CD8-positive, alpha-beta memory T cell (primary cell): Measurements from ENCODE around the gene DNAJB4. TPM values are rescaled to one million over a fixed set of nuclear protein-coding genes. Genes with fewer than 3 reads are reported as not detected.

Experiments used
- CTCF ChIA-PET: fragments of 350-600 bp; sonication (Branson Sonifier 250); formaldehyde crosslinking; loops from one replicate; lab custom pipeline; 2021; ENCODE audit warnings: antibody characterized with exemption; lab: Charles Lee
- POLR2A ChIA-PET: fragments of 350-600 bp; sonication (Branson Sonifier 250); formaldehyde crosslinking; loops from one replicate; lab custom pipeline; 2021; ENCODE audit warnings: antibody characterized with exemption; lab: Charles Lee
- DNase-seq, 5 donors: peaks; one replicate each; pipeline versions ENCODE4 v3.0.0 to v3.0.0-alpha.2; 2020 to 2022; ENCODE audit warnings: mixed read lengths in 1 of 5
- H3K27ac ChIP-seq: one replicate; pipeline ENCODE4 v1.7.0; 2013; ENCODE audit warnings: low read depth, mild to moderate bottlenecking, low read length, moderate library complexity
- H3K27me3 ChIP-seq: 2 replicates; pipeline ENCODE4 v1.7.0; 2013; ENCODE audit warnings: low read length, mild to moderate bottlenecking; ENCODE audit not compliant: insufficient read depth, poor library complexity, severe bottlenecking
- H3K36me3 ChIP-seq: 2 replicates; pipeline ENCODE4 v1.7.0; 2013; ENCODE audit warnings: mild to moderate bottlenecking, low read length, moderate library complexity; ENCODE audit not compliant: insufficient read depth
- H3K4me1 ChIP-seq: 2 replicates; pipeline ENCODE4 v1.7.0; 2013; ENCODE audit warnings: mild to moderate bottlenecking, low read length, moderate library complexity; ENCODE audit not compliant: insufficient read depth
- H3K4me3 ChIP-seq: 2 replicates; pipeline ENCODE4 v1.7.0; 2013; ENCODE audit warnings: mild to moderate bottlenecking, low read length
- H3K9me3 ChIP-seq: 2 replicates; pipeline ENCODE4 v1.7.0; 2013; ENCODE audit warnings: mild to moderate bottlenecking, low read length
- H3K27ac Mint-ChIP-seq, 8 donors: one replicate each; pipeline ENCODE4 v1.8.0; 2020 to 2021; ENCODE audit warnings: mixed read lengths in 8 of 8, mild to moderate bottlenecking in 6 of 8, inconsistent platforms in 3 of 8, moderate library complexity in 3 of 8
- H3K27me3 Mint-ChIP-seq, 2 donors: one replicate each; pipeline ENCODE4 v1.8.0; 2020 to 2021; ENCODE audit warnings: mixed read lengths in 2 of 2, mild to moderate bottlenecking in 1 of 2, moderate library complexity in 1 of 2
- H3K36me3 Mint-ChIP-seq, 3 donors: one replicate each; pipeline ENCODE4 v1.8.0; 2020 to 2021; ENCODE audit warnings: mixed read lengths in 3 of 3, inconsistent platforms in 1 of 3, mild to moderate bottlenecking in 1 of 3
- H3K4me1 Mint-ChIP-seq, 3 donors: one replicate each; pipeline ENCODE4 v1.8.0; 2020 to 2021; ENCODE audit warnings: mixed read lengths in 3 of 3, inconsistent platforms in 1 of 3, mild to moderate bottlenecking in 1 of 3
- H3K4me3 Mint-ChIP-seq, 7 donors: one replicate each; pipeline ENCODE4 v1.8.0; 2020 to 2021; ENCODE audit warnings: mixed read lengths in 7 of 7, mild to moderate bottlenecking in 6 of 7, moderate library complexity in 4 of 7, inconsistent platforms in 2 of 7
- H3K9me3 Mint-ChIP-seq, 5 donors: one replicate each; pipeline ENCODE4 v1.8.0; 2020 to 2022; ENCODE audit warnings: mixed read lengths in 5 of 5, mild to moderate bottlenecking in 3 of 5, moderate library complexity in 2 of 5, inconsistent platforms in 1 of 5
- polyA plus RNA-seq: library from polyadenylated mRNA; unstranded; fragments of 300-500 nt; fragmentation: Illumina TruSeq; gene quantifications from one replicate; pipeline ENCODE4 v1.2.3, GENCODE V29; 2021
- total RNA-seq, 2 experiments: library from RNA; stranded (reverse); gene quantifications; one replicate each; pipeline ENCODE4 v1.2.3, GENCODE V29; 2021

DNAJB4 gene
- total and polyA plus RNA-seq, 3 experiments from 2014 or later = 5.3 to 10.6 (median 8.1) TPM

- CTCF ChIA-PET = interaction anchor here (1.3 to 3.9 kb wide), 5 partner anchors 10 to 109 kb away, joined by 4 to 27 read pairs (median 5); partner anchors contain the start of gene FUBP1
Measured at GRCh38 chr1:78005448-78005722, 646 bp downstream of the DNAJB4 start.

DNA sequence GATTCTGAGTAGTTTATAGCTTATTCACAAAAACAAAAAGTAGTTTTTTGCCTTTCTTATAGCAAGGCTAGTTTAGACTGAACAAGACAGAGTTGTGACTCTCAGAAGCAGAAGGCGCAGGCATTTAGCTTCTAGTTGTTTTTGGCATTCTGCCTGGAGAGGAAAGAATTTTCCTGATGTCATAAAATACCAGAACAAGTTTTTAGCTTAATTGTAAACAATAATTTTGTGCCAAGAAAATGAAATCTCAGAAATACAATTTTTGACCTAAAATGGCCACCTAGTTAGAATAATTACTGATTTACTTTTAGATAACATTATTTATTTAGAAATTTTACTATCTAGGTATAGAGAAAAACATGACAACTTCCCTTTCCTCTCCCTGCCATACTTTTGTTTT lies 1.0 kb downstream of the DNAJB4 start:
- H3K9me3 ChIP-seq = no peaks in the 10 kb centered on the region
- H3K27ac ChIP-seq = peak overlapping the region; percentile 92
- Mint-ChIP-seq H3K36me3 (peaks cover 0 to 8% (median 0%) of the 10 kb centered on the region in 3 donors), H3K4me1 (peaks cover 26 to 69% (median 63%) of the 10 kb centered on the region in 3 donors), H3K9me3 (peaks cover 0 to 2% (median 0%) of the 10 kb centered on the region in 5 donors), H3K4me3 (peak overlapping the region; percentile 86 to 93 (median 90)), H3K27me3 (peaks cover 0 to 3% of the 10 kb centered on the region in 2 donors), H3K27ac (peak overlapping the region in 6 of 8 donors; percentile 23 to 99 (median 87))
- no peaks in the 10 kb centered on the region for H3K36me3 ChIP-seq
- peaks cover 17% of the 10 kb centered on the region for H3K4me1 ChIP-seq
- ChIA-PET CTCF (interaction anchor here (0.6 to 3.9 kb wide), 4 partner anchors 26 to 201 kb away, joined by 3 to 27 read pairs (median 8); partner anchors contain the start of gene FUBP1), POLR2A (interaction anchor here (1.2 to 5.8 kb wide), 3 partner anchors 9 to 323 kb away, joined by 3 to 102 read pairs (median 12); partner anchors contain the start of genes FUBP1 and ZZZ3)
- H3K27me3 ChIP-seq = no peaks in the 10 kb centered on the region
- peak in 1 of 5 donors; percentile 22 for DNase-seq
- H3K4me3 ChIP-seq = peak overlapping the region; percentile 89

More at GRCh38 chr1:78005448-78005722, 646 bp downstream of the DNAJB4 start:
- POLR2A ChIA-PET = interaction anchor here (0.6 to 5.8 kb wide), 4 partner anchors 9 to 322 kb away, joined by 3 to 102 read pairs (median 8); partner anchors contain the start of genes FUBP1 and ZZZ3
- DNase-seq = no peak
- peaks cover 0 to 8% (median 0%) of the 10 kb centered on the region in 3 donors for H3K36me3 Mint-ChIP-seq
- peaks cover 0 to 3% of the 10 kb centered on the region in 2 donors for H3K27me3 Mint-ChIP-seq
- Histone ChIP-seq H3K27me3 (no peaks in the 10 kb centered on the region), H3K9me3 (no peaks in the 10 kb centered on the region), H3K36me3 (no peaks in the 10 kb centered on the region), H3K4me1 (peaks cover 17% of the 10 kb centered on the region), H3K4me3 (peak overlapping the region; percentile 89), H3K27ac (peak overlapping the region; percentile 92)
- peak overlapping the region; percentile 93 to 99 (median 98) for H3K27ac Mint-ChIP-seq
- H3K9me3 Mint-ChIP-seq = peaks cover 0 to 2% (median 0%) of the 10 kb centered on the region in 5 donors
- peak overlapping the region; percentile 86 to 93 (median 90) for H3K4me3 Mint-ChIP-seq
- H3K4me1 Mint-ChIP-seq = peaks cover 26 to 66% (median 62%) of the 10 kb centered on the region in 3 donors

GRCh38 chr1:78006521-78006920 lies 1.8 kb downstream of the DNAJB4 start:
- H3K36me3 Mint-ChIP-seq = peaks cover 0 to 8% (median 0%) of the 10 kb centered on the region in 3 donors
- Histone ChIP-seq H3K36me3 (no peaks in the 10 kb centered on the region), H3K27me3 (no peaks in the 10 kb centered on the region), H3K4me1 (peaks cover 17% of the 10 kb centered on the region), H3K27ac (peak overlapping the region; percentile 92), H3K4me3 (no peak overlapping the region), H3K9me3 (no peaks in the 10 kb centered on the region)
- no peak overlapping the region for H3K27ac Mint-ChIP-seq
- peaks cover 0 to 3% of the 10 kb centered on the region in 2 donors for H3K27me3 Mint-ChIP-seq
- ChIA-PET CTCF (interaction anchor here (2.9 to 3.9 kb wide), 2 partner anchors 26 to 28 kb away, joined by 11 to 27 read pairs; partner anchors contain the start of gene FUBP1), POLR2A (interaction anchor here (5.8 kb wide), 1 partner anchor 27 kb away, joined by 102 read pairs; the partner anchor contains the start of gene FUBP1)
- no peak for DNase-seq
- H3K4me1 Mint-ChIP-seq = peaks cover 26 to 70% (median 66%) of the 10 kb centered on the region in 3 donors
- peak overlapping the region in 4 of 7 donors; percentile 21 to 93 (median 88) for H3K4me3 Mint-ChIP-seq
- peaks cover 0 to 2% (median 0%) of the 10 kb centered on the region in 5 donors for H3K9me3 Mint-ChIP-seq

DNA sequence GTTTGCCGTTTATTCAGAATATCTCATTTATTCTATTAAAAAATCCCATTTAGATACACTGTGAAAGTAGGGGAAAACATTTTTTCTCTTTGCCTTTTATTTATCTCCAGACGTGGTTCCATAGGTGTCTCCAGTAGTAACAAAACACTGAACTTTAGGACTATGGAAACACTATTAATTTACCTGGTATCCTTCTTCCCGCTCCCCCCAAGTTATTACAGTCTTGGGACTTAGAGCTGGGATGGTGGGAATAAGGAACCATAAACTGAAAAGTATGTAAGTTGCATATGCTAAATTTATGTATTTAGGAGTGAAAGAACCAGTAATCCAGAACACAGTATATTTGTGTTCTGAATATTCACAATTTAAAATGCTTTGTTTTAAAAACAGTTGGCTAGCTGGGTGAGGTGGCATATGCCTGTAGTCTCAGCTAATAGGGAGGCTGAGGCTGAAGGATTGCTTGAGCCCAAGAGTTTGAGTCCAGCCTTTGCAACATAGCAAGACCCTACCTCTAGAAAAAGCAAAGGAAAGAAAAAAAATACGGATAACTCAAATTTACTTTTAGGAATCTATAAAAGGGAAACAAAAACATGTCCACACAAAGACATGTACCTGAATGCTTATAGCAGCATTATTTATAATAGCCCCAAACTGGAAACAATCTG lies 3.1 kb downstream of the DNAJB4 start:
- Mint-ChIP-seq H3K4me3 (peak overlapping the region in 2 of 7 donors; percentile 6 to 19), H3K36me3 (peaks cover 0 to 8% (median 0%) of the 10 kb centered on the region in 3 donors), H3K9me3 (peaks cover 0 to 2% (median 0%) of the 10 kb centered on the region in 5 donors)

GRCh38 chr1:78009276-78009675 lies 4.5 kb downstream of the DNAJB4 start:
- Mint-ChIP-seq H3K4me1 (peaks cover 26 to 49% (median 49%) of the 10 kb centered on the region in 3 donors), H3K27ac (no peak overlapping the region), H3K27me3 (peaks cover 0 to 3% of the 10 kb centered on the region in 2 donors), H3K9me3 (peaks cover 0 to 2% (median 0%) of the 10 kb centered on the region in 5 donors), H3K4me3 (no peak overlapping the region), H3K36me3 (peaks cover 5 to 18% (median 5%) of the 10 kb centered on the region in 3 donors)
- H3K4me3 ChIP-seq = no peak overlapping the region
- DNase-seq = no peak
- H3K36me3 ChIP-seq = no peaks in the 10 kb centered on the region
- no peaks in the 10 kb centered on the region for H3K27me3 ChIP-seq
- H3K9me3 ChIP-seq = no peaks in the 10 kb centered on the region
- H3K27ac ChIP-seq = no peak overlapping the region
- peaks cover 11% of the 10 kb centered on the region for H3K4me1 ChIP-seq
- POLR2A ChIA-PET = interaction anchor here (0.8 kb wide), 1 partner anchor 31 kb away, joined by 3 read pairs; the partner anchor contains the start of gene FUBP1
- CTCF ChIA-PET = no interaction called here

More for the DNA sequence above, 3.1 kb downstream of the DNAJB4 start:
- Histone ChIP-seq H3K27me3 (no peaks in the 10 kb centered on the region), H3K4me1 (peaks cover 17% of the 10 kb centered on the region), H3K36me3 (no peaks in the 10 kb centered on the region), H3K27ac (peak overlapping the region; percentile 43), H3K9me3 (no peaks in the 10 kb centered on the region), H3K4me3 (no peak overlapping the region)
- ChIA-PET POLR2A (no interaction called here), CTCF (interaction anchor here (1.8 kb wide), 1 partner anchor 30 kb away, joined by 4 read pairs; the partner anchor contains the start of gene FUBP1)
- Mint-ChIP-seq H3K27ac (peak overlapping the region in 3 of 8 donors; percentile 33 to 64 (median 58)), H3K4me1 (peaks cover 26 to 62% (median 62%) of the 10 kb centered on the region in 3 donors), H3K27me3 (peaks cover 0 to 3% of the 10 kb centered on the region in 2 donors)
- DNase-seq = no peak

- no peak overlapping the region for H3K4me3 ChIP-seq
- Mint-ChIP-seq H3K4me1 (peaks cover 24 to 47% (median 47%) of the 10 kb centered on the region in 3 donors), H3K27ac (no peak overlapping the region), H3K27me3 (no peaks in the 10 kb centered on the region), H3K36me3 (peaks cover 7 to 18% (median 8%) of the 10 kb centered on the region in 3 donors), H3K9me3 (no peaks in the 10 kb centered on the region), H3K4me3 (no peak overlapping the region)
- H3K9me3 ChIP-seq = no peaks in the 10 kb centered on the region
- no peaks in the 10 kb centered on the region for H3K27me3 ChIP-seq
- no peak for DNase-seq
- no peaks in the 10 kb centered on the region for H3K36me3 ChIP-seq
- ChIA-PET CTCF (no interaction called here), POLR2A (interaction anchor here (0.8 kb wide), 1 partner anchor 31 kb away, joined by 3 read pairs; the partner anchor contains the start of gene FUBP1)
- H3K27ac ChIP-seq = no peak overlapping the region
- peaks cover 11% of the 10 kb centered on the region for H3K4me1 ChIP-seq
Measured at GRCh38 chr1:78009836-78010235, 5.1 kb downstream of the DNAJB4 start.

DNA sequence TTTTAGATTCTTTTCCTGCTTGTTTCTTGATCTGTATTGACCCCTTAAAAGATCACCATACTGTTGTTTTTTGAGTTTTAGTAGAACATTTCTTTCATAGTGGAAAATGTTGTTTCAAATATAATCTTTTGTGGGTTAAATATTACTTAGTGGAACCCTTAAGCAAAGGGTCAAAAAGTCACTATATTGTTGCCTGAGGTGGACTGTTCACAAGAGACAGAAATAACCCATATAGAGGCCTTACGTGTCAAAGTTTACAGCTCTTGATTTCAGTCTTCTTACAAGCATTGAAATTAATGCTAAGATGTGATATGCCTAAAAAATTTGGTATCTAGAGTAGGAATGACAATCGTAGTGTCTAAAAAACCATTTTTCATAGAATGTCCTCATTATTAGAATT lies 6.3 kb downstream of the DNAJB4 start:
- DNase-seq = no peak
- H3K27me3 ChIP-seq = no peaks in the 10 kb centered on the region
- Mint-ChIP-seq H3K27ac (peak overlapping the region in 3 of 8 donors; percentile 5 to 32 (median 18)), H3K4me3 (peak overlapping the region in 1 of 7 donors; percentile 3), H3K4me1 (peaks cover 19 to 39% (median 35%) of the 10 kb centered on the region in 3 donors), H3K36me3 (peaks cover 9 to 21% (median 11%) of the 10 kb centered on the region in 3 donors), H3K9me3 (no peaks in the 10 kb centered on the region), H3K27me3 (no peaks in the 10 kb centered on the region)
- H3K9me3 ChIP-seq = no peaks in the 10 kb centered on the region
- H3K36me3 ChIP-seq = no peaks in the 10 kb centered on the region
- H3K4me1 ChIP-seq = peaks cover 5% of the 10 kb centered on the region
- no peak overlapping the region for H3K27ac ChIP-seq
- no peak overlapping the region for H3K4me3 ChIP-seq
- ChIA-PET CTCF (no interaction called here), POLR2A (no interaction called here)
